Omental fat pad (tissue), 4 donors: ENCODE results near the gene FBXO41. TPM values are rescaled to one million over a fixed set of nuclear protein-coding genes. Genes with fewer than 3 reads are reported as not detected.

Experiments
- ATAC-seq: fragments of 150-250 bp; one replicate; pipeline ENCODE4 v1.9.1; 2016; ENCODE audit warnings: mild to moderate bottlenecking, moderate library complexity; ENCODE audit not compliant: low FRiP score
- DNase-seq: peaks from one replicate; pipeline ENCODE4 v3.0.0-alpha.2; 2019; ENCODE audit warnings: low spot score
- total RNA-seq, 4 donors: library from RNA; depleted of rRNA; stranded (reverse); fragments of >200 nt; gene quantifications; one replicate each; pipeline ENCODE4 v1.1.0, GENCODE V29; 2016
- TF ChIP-seq, protein P1 (sequence below), 3 donors: fragments of 450-650 bp; IDR thresholded peaks; one replicate each; pipeline ENCODE4 v1.5.1; 2016 to 2017; ENCODE audit warnings: antibody characterized with exemption in 3 of 3, mild to moderate bottlenecking in 3 of 3, moderate library complexity in 2 of 3

FBXO41 gene
- total RNA-seq, 4 donors from 2014 or later: 1.1 to 3.1 (median 2.0) TPM

DNA sequence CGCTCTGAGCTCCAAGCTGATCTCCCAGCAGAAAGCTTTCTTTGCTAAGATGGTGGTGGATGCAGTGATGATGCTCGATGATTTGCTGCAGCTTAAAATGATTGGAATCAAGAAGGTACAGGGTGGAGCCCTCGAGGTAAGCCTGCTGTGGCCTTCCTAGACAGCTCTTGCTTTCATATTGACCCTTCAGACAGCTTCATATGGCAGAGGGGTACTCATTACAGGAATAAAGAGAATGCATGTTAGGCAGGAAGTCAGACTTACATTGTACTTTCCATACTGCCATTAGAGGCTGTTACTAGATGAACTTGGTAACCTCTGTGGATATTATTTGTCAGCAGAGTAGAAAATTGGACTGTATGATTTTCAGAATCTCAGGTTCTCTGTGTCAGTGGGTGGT is 39.7 kb downstream of the FBXO41 start:
- TF ChIP-seq, protein P1, sequence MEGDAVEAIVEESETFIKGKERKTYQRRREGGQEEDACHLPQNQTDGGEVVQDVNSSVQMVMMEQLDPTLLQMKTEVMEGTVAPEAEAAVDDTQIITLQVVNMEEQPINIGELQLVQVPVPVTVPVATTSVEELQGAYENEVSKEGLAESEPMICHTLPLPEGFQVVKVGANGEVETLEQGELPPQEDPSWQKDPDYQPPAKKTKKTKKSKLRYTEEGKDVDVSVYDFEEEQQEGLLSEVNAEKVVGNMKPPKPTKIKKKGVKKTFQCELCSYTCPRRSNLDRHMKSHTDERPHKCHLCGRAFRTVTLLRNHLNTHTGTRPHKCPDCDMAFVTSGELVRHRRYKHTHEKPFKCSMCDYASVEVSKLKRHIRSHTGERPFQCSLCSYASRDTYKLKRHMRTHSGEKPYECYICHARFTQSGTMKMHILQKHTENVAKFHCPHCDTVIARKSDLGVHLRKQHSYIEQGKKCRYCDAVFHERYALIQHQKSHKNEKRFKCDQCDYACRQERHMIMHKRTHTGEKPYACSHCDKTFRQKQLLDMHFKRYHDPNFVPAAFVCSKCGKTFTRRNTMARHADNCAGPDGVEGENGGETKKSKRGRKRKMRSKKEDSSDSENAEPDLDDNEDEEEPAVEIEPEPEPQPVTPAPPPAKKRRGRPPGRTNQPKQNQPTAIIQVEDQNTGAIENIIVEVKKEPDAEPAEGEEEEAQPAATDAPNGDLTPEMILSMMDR (IDR thresholded peaks at IDR 0.05): no peak
- no peak for DNase-seq
- ATAC-seq: no peak

DNA sequence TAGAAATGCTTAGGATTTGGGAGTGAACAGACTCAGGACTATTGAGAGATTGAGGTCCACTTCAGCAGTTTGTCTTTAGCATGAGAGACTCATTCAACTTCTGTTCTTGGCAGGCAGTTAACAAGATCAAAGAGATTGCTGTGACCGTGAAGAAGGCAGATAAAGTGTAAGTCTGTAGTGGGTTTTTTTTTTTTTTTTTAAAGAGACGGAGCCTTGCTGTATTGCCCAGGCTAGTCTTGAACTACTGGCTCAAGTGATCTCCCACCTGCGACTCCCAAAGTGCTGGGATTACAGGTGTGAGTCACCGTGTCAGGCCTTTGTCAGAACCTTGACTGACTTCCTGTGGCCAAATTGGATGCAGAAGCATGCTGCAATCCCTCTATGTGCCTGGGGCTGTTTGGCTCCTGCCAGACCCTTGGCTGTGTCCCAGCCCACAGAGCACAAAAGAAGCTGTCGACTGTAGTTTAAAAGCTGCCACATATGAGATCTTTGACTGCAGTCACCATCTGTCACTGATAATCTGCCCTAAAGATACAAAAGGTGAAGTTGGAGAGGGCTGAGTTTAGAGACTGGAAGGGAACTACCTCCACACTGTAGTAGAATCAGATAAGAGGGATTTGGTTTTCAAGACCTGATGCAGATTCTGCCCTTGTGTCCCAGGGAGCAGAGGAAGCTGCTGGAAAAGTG is 40.3 kb downstream of the FBXO41 start:
- DNase-seq (no peak), ATAC-seq (no peak)
- TF ChIP-seq, protein P1 (IDR thresholded peaks at IDR 0.05): no peak

DNA sequence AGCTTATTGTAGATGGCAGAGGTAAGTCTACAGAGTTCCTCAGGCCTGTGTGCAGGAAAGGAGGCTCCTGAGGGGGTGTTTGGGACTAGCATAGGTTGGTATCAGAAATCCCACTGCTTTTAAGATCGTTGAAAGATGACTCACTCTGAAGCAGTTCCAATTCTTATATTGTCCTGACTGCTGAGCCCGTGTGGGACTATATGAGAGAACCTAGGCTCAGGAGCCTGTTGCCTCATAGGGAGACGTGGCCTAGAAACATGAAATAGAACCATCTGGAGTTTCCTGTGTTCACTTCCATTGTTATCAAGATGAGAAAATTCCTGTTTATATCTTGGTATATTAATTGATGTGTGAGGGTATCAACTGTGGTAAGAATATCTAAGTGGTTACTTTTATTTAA is 44.5 kb downstream of the FBXO41 start:
- TF ChIP-seq, protein P1 (IDR thresholded peaks at IDR 0.05): no peak
- ATAC-seq: no peak
- DNase-seq: no peak

DNA sequence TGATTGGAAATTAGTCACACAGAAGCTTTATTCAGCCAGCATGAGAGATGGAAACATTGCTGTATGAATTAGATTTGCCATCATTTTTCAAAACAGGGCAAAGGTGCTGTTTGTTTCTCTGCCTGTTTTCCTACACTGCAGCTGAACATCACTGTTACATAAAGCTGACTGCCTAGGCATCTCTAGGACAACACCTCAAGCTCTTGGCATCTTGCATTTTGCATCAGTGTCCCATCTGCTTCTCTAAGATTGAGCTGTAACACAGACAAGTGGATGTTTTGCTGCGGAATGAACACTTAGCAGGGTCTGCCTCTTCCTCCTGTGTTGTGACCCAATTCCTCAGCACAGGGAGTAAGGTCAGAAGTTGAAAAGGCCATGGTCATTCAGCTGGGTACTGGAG is 45.3 kb downstream of the FBXO41 start:
- ATAC-seq (no peak), DNase-seq (no peak)
- TF ChIP-seq, protein P1 (IDR thresholded peaks at IDR 0.05): no peak

DNA sequence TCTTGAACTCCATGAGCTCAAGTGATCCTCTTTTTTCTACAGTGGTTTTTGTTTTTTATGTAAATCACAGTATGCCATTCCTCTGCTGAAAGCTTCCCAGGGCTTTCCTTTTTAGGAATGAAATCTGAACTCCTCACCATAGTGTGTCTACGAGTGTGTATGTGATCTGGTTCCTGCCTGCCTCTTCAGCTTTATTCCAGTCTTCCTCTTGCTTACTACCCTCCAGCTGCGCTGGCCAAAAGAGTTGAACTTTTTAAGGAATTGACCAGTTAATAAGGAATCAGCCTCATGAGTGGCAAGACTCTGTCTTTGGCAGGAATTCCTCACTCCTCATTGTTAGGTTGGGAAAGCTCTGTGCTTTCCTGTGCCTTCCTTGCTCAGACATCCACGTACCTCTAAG is 46.1 kb downstream of the FBXO41 start:
- ATAC-seq: no peak
- TF ChIP-seq, protein P1 (IDR thresholded peaks at IDR 0.05): no peak
- DNase-seq: no peak

DNA sequence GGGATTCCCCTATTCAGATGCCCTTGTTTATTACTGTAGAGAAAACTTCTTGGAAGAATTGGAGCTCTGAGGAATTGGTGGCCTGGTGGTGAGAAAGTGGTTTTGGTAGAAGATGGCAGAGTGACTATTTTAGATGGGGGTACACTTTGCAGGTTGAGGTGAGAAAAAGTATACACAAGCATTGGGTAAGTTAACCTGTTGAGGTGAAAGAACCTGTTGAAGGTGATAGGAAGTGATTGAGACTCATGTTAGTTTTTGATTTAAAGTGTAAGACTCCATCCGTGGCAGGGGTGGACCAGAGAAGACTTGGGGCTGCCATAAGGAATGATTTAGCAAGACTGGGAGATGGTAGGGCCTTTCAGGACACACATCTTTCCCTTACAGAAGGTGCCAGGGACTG is 47.1 kb downstream of the FBXO41 start:
- TF ChIP-seq, protein P1 (IDR thresholded peaks at IDR 0.05): no peak
- DNase-seq (no peak), ATAC-seq (no peak)

DNA sequence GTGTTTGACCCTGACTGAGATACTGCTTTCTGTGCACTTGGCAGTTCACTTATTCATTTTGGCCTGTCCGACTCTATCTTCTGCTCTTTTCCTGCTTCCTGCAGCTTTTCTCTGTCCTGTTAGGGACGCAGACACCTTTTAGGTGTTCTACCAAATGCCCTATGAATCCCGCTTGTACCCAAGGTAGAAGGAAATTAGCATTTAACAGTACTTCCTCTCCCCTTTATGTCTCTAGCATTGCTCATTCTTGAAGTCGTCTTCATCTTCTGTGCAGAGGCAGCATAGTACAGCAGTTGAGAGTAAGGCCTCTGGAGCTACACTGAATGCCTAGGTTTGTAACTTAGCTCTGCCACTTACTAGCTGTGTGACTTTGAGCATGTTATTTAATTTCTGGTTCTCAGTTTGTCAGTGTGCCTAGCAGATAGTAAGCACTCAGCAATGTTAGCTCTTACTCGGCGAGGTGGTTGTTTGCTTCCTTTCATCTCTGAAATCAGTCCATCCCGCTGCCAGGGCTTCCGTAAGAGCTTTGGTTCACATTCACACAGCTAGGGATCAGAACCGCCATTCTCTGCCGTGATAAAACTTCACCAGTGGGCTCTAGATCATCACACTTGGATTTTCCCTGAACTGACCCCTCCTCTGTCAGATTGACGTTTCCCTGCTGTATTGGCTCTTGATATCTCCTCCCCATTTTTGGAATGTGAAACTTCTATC is 48.8 kb downstream of the FBXO41 start:
- ATAC-seq (no peak), DNase-seq (no peak)
- TF ChIP-seq, protein P1 (IDR thresholded peaks at IDR 0.05): no peak
